ENCODE measurements around the gene GDPD4. TPM values are rescaled to one million over a fixed set of nuclear protein-coding genes. Genes with fewer than 3 reads are reported as not detected.

GDPD4 gene
- total RNA-seq, 1 experiment from 2014 or later = not detected

- Histone ChIP-seq H3K27me3 (replicated peaks; ENCODE audit: insufficient read depth, low read depth, low read length, poor library complexity) (peaks cover 7% of the 10 kb centered on the region), H3K36me3 (ENCODE audit: insufficient read depth, low read length, poor library complexity, severe bottlenecking) (no peaks in the 10 kb centered on the region), H3K27ac (ENCODE audit: low read depth, low read length, poor library complexity, severe bottlenecking) (no peak overlapping the region), H3K4me1 (ENCODE audit: insufficient read depth, low read length, poor library complexity, severe bottlenecking) (no peaks in the 10 kb centered on the region), H3K4me3 (ENCODE audit: low read depth, low read length, poor library complexity, severe bottlenecking) (no peak overlapping the region), H3K9me3 (ENCODE audit: low read depth, low read length, poor library complexity, severe bottlenecking) (no peaks in the 10 kb centered on the region)
- no peak for TF ChIP-seq CTCF (conservative IDR thresholded peaks at IDR 0.05; ENCODE audit: low read depth, low read length)
- TF ChIP-seq EZH2 (IDR thresholded peaks at IDR 0.05; ENCODE audit: borderline replicate concordance, low read depth, low read length, poor library complexity, severe bottlenecking) = no peak
- no peak for DNase-seq (ENCODE audit: low spot score)
- no TSS peak for BruUV-seq (replicated peaks)
- POLR2A ChIA-PET (ENCODE audit: low non-redundant PET) = no interaction called here
- intact Hi-C loops (cut with micrococcal nuclease; ENCODE audit: unreplicated experiment) = no loop called here
- CTCF ChIA-PET = no interaction called here
Observed at GRCh38 chr11:77294040-77294439, 7.4 kb downstream of the GDPD4 start.

DNA sequence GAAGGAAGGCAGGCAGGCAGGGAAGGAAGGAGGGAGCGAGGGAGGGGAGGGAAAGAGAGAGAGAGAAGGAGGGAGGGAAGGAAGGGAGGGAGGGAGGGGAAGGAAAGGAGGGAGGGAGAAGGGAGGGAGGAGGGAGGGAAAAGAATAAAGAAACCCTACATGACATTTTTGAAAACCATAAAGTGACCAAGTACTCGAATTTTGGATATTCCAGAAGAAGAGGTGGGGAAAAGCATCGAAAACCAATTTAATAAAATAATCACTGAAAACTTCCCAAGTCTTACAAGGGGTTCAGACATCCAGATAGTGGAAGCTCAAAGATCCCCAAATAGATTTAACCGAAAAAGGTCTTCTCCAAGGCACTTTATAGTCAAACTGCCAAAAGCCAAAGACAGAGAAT, 11.7 kb downstream of the GDPD4 start:
- CTCF ChIA-PET = no interaction called here
- no peaks in the 10 kb centered on the region for H3K9me3 ChIP-seq (ENCODE audit: low read depth, low read length, poor library complexity, severe bottlenecking)
- DNase-seq (ENCODE audit: low spot score) = no peak
- TF ChIP-seq EZH2 (IDR thresholded peaks at IDR 0.05; ENCODE audit: borderline replicate concordance, low read depth, low read length, poor library complexity, severe bottlenecking) (no peak), CTCF (conservative IDR thresholded peaks at IDR 0.05; ENCODE audit: low read depth, low read length) (no peak)
- BruUV-seq (replicated peaks) = no TSS peak
- no peaks in the 10 kb centered on the region for H3K36me3 ChIP-seq (ENCODE audit: insufficient read depth, low read length, poor library complexity, severe bottlenecking)
- POLR2A ChIA-PET (ENCODE audit: low non-redundant PET) = no interaction called here
- H3K27ac ChIP-seq (ENCODE audit: low read depth, low read length, poor library complexity, severe bottlenecking) = no peak overlapping the region
- intact Hi-C loops (cut with micrococcal nuclease; ENCODE audit: unreplicated experiment) = no loop called here
- H3K4me3 ChIP-seq (ENCODE audit: low read depth, low read length, poor library complexity, severe bottlenecking) = no peak overlapping the region
- H3K4me1 ChIP-seq (ENCODE audit: insufficient read depth, low read length, poor library complexity, severe bottlenecking) = no peaks in the 10 kb centered on the region
- H3K27me3 ChIP-seq (replicated peaks; ENCODE audit: insufficient read depth, low read depth, low read length, poor library complexity) = peaks cover 7% of the 10 kb centered on the region

GRCh38 chr11:77287615-77288273, 13.7 kb downstream of the GDPD4 start:
- ChIA-PET POLR2A (ENCODE audit: low non-redundant PET) (no interaction called here), CTCF (interaction anchor here (0.5 to 0.6 kb wide), 2 partner anchors 27 to 30 kb away, joined by 4 to 14 read pairs; no protein-coding TSS in a partner anchor)
- TF ChIP-seq EZH2 (IDR thresholded peaks at IDR 0.05; ENCODE audit: borderline replicate concordance, low read depth, low read length, poor library complexity, severe bottlenecking) (no peak), CTCF (conservative IDR thresholded peaks at IDR 0.05; ENCODE audit: low read depth, low read length) (no peak)
- H3K36me3 ChIP-seq (ENCODE audit: insufficient read depth, low read length, poor library complexity, severe bottlenecking) = no peaks in the 10 kb centered on the region
- no peaks in the 10 kb centered on the region for H3K9me3 ChIP-seq (ENCODE audit: low read depth, low read length, poor library complexity, severe bottlenecking)
- H3K4me1 ChIP-seq (ENCODE audit: insufficient read depth, low read length, poor library complexity, severe bottlenecking) = no peaks in the 10 kb centered on the region
- no TSS peak for BruUV-seq (replicated peaks)
- no peak overlapping the region for H3K27ac ChIP-seq (ENCODE audit: low read depth, low read length, poor library complexity, severe bottlenecking)
- DNase-seq (ENCODE audit: low spot score) = peak; percentile 60
- H3K27me3 ChIP-seq (replicated peaks; ENCODE audit: insufficient read depth, low read depth, low read length, poor library complexity) = peaks cover 5% of the 10 kb centered on the region
- intact Hi-C loops (cut with micrococcal nuclease; ENCODE audit: unreplicated experiment) = no loop called here
- no peak overlapping the region for H3K4me3 ChIP-seq (ENCODE audit: low read depth, low read length, poor library complexity, severe bottlenecking)
